Epithelial cell of proximal tubule (primary cell): ENCODE data around the gene KMT2D. TPM values are rescaled to one million over a fixed set of nuclear protein-coding genes. Genes with fewer than 3 reads are reported as not detected.

ENCODE experiments used
- DNase-seq: peaks from one replicate; pipeline ENCODE4 v3.0.0-alpha.2; 2011; ENCODE audit warnings: low read depth
- H3K4me3 ChIP-seq: 2 replicates; pipeline ENCODE4 v1.5.1; 2011; ENCODE audit warnings: low read depth, mild to moderate bottlenecking, low read length
- total RNA-seq: library from RNA; depleted of rRNA; stranded (reverse); fragments of >200 nt; gene quantifications from 2 replicates; pipeline ENCODE4 v1.2.3, GENCODE V29; 2015
- TF ChIP-seq, protein P1 (sequence below): conservative IDR thresholded peaks from 2 replicates; pipeline ENCODE4 v1.5.1; 2012; ENCODE audit warnings: low read depth, mild to moderate bottlenecking, low read length

KMT2D gene
- total RNA-seq, 1 donor from 2014 or later: 17.2 TPM

DNA sequence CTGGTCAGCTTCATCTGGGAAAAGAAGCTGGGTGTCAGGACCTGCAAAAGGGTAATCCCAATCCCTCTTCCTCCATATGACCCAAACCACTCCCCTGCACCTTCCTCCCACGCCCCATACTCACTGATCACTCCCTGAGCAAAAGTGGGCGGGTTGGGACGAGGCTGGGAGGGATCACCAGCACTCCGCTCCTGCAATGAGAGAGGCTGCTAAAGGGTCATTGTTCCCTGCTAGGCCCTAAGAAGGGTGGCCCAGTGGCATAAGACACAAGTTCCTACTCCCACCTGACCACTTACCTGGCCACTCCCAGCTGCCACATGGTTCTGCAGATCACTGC, 26.3 kb downstream of the KMT2D start:
- no peak for DNase-seq
- no peak overlapping the region for H3K4me3 ChIP-seq
- TF ChIP-seq, protein P1, sequence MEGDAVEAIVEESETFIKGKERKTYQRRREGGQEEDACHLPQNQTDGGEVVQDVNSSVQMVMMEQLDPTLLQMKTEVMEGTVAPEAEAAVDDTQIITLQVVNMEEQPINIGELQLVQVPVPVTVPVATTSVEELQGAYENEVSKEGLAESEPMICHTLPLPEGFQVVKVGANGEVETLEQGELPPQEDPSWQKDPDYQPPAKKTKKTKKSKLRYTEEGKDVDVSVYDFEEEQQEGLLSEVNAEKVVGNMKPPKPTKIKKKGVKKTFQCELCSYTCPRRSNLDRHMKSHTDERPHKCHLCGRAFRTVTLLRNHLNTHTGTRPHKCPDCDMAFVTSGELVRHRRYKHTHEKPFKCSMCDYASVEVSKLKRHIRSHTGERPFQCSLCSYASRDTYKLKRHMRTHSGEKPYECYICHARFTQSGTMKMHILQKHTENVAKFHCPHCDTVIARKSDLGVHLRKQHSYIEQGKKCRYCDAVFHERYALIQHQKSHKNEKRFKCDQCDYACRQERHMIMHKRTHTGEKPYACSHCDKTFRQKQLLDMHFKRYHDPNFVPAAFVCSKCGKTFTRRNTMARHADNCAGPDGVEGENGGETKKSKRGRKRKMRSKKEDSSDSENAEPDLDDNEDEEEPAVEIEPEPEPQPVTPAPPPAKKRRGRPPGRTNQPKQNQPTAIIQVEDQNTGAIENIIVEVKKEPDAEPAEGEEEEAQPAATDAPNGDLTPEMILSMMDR: no peak

- DNase-seq: no peak
- TF ChIP-seq, protein P1: no peak
- H3K4me3 ChIP-seq: no peak overlapping the region
Observed at GRCh38 chr12:49033611-49034285, 26.8 kb downstream of the KMT2D start.

- no peak for DNase-seq
- TF ChIP-seq, protein P1: no peak
- H3K4me3 ChIP-seq: no peak overlapping the region
Observed at GRCh38 chr12:49032679-49033447, 27.7 kb downstream of the KMT2D start.

GRCh38 chr12:49032276-49032675, 28.3 kb downstream of the KMT2D start:
- DNase-seq: no peak
- TF ChIP-seq, protein P1: no peak
- no peak overlapping the region for H3K4me3 ChIP-seq

GRCh38 chr12:49031573-49032161, 28.9 kb downstream of the KMT2D start:
- no peak overlapping the region for H3K4me3 ChIP-seq
- TF ChIP-seq, protein P1: no peak
- DNase-seq: no peak

DNA sequence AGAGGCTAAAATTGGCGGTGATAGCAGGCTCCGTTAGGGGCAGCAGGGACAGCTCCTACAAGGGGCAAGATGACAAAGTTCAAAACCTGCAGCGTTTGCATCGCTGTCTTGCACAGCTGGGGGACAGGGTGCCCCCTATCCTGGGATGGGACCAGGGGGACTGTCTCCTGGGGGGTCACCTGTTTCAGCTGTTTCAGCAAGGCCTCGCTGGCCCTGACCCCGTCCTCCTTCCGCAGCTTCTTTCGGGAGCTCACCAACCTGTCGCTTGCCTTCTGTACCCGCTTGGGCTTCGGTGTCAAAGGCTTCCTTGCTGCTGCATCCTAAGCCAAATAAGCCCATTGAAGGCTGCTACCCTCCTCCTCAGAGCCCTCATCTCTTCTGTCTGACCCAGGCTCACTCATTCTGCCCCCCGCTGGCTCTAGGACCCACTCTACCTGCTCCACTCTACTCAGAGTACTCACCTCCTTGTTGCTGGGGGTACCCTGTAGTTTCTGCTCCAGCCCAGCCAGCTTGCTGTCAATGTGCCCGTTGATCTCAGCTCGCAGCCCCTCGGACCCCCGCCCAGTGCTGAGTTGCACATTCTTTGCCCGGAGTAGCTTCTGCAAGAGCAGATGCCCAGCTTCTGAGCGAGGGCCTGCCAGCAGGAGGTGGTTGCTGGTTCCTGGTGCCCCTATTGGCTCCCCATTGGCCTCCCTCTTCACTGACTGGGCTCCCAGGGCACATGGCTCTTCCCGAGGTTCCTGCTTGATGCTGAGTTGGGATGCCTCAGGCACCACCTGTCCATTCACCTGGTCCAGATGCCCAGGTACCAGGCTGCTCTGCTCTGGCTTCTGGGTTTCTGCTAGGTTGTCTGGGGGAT, 29.7 kb downstream of the KMT2D start:
- TF ChIP-seq, protein P1: no peak
- no peak for DNase-seq
- no peak overlapping the region for H3K4me3 ChIP-seq
